Measurements from ENCODE around the gene HSD17B1.

- TF ChIP-seq CTCF (IDR thresholded peaks at IDR 0.05; ENCODE audit: insufficient read depth, low read depth, low read length) (no peak), EZH2 (IDR thresholded peaks at IDR 0.05; ENCODE audit: insufficient read depth, low read length) (no peak)
These were observed 17.3 kb upstream of the HSD17B1 start for GRCh38 chr17:42535155-42536047.

All from astrocyte (in vitro differentiated cells and primary cell).